H9 (cell line): ENCODE data around the gene CDH23. TPM values are rescaled to one million over a fixed set of nuclear protein-coding genes. Genes with fewer than 3 reads are reported as not detected.

Experiments
- DNase-seq: peaks from one replicate; pipeline ENCODE4 v3.0.0-alpha.2; 2017
- H2AFZ ChIP-seq: one replicate; pipeline ENCODE4 v1.6.1; 2013; ENCODE audit warnings: mild to moderate bottlenecking, low read length, control low read depth, moderate library complexity
- H2AK5ac ChIP-seq: 2 replicates; pipeline ENCODE4 v1.6.1; 2013; ENCODE audit warnings: low read length, control low read depth, mixed read lengths; ENCODE audit not compliant: insufficient read length
- H2BK120ac ChIP-seq: one replicate; pipeline ENCODE4 v1.6.1; 2013; ENCODE audit warnings: low read depth, mild to moderate bottlenecking, low read length, control low read depth, inconsistent platforms; ENCODE audit not compliant: poor library complexity, severe bottlenecking
- H2BK12ac ChIP-seq: 2 replicates; pipeline ENCODE4 v1.6.1; 2013; ENCODE audit warnings: low read length, control low read depth, mixed read lengths, low read depth; ENCODE audit not compliant: insufficient read length
- H2BK15ac ChIP-seq: 2 replicates; pipeline ENCODE4 v1.6.1; 2013; ENCODE audit warnings: low read depth, low read length, control low read depth
- H2BK20ac ChIP-seq: one replicate; pipeline ENCODE4 v1.6.1; 2013; ENCODE audit warnings: low read depth, mild to moderate bottlenecking, low read length, control low read depth, inconsistent platforms; ENCODE audit not compliant: poor library complexity, severe bottlenecking
- H2BK5ac ChIP-seq: 2 replicates; pipeline ENCODE4 v1.6.1; 2013; ENCODE audit warnings: low read length, control low read depth, mixed read lengths; ENCODE audit not compliant: insufficient read length
- H3K14ac ChIP-seq: 2 replicates; pipeline ENCODE4 v1.6.1; 2013; ENCODE audit warnings: low read length, control low read depth; ENCODE audit not compliant: insufficient read depth
- H3K18ac ChIP-seq: 2 replicates; pipeline ENCODE4 v1.6.1; 2013; ENCODE audit warnings: low read depth, mild to moderate bottlenecking, mixed read lengths, low read length, control low read depth; ENCODE audit not compliant: insufficient read length
- H3K23ac ChIP-seq: 2 replicates; pipeline ENCODE4 v1.6.1; 2013; ENCODE audit warnings: low read length, control low read depth, mixed read lengths, low read depth; ENCODE audit not compliant: insufficient read length
- H3K23me2 ChIP-seq: 2 replicates; pipeline ENCODE4 v1.6.1; 2013; ENCODE audit warnings: low read depth, mild to moderate bottlenecking, mixed read lengths, low read length, control low read depth; ENCODE audit not compliant: insufficient read length, poor library complexity, severe bottlenecking
- H3K27ac ChIP-seq: 2 replicates; pipeline ENCODE4 v1.5.1; 2013; ENCODE audit warnings: low read length, control low read depth, mixed read lengths, low read depth; ENCODE audit not compliant: insufficient read length
- H3K27me3 ChIP-seq: 2 replicates; pipeline ENCODE4 v1.6.1; 2013; ENCODE audit warnings: low read length, control low read depth, inconsistent platforms; ENCODE audit not compliant: insufficient read depth
- H3K4ac ChIP-seq: 2 replicates; pipeline ENCODE4 v1.6.1; 2013; ENCODE audit warnings: low read depth, mild to moderate bottlenecking, control low read depth, inconsistent platforms, low read length, moderate library complexity
- H3K4me1 ChIP-seq: 2 replicates; pipeline ENCODE4 v1.6.1; 2013; ENCODE audit warnings: low read length, control low read depth, inconsistent platforms; ENCODE audit not compliant: insufficient read depth
- H3K4me2 ChIP-seq: 2 replicates; pipeline ENCODE4 v1.6.1; 2013; ENCODE audit warnings: low read length, control low read depth, mixed read lengths; ENCODE audit not compliant: insufficient read length, insufficient read depth
- H3K56ac ChIP-seq: 2 replicates; pipeline ENCODE4 v1.6.1; 2013; ENCODE audit warnings: low read depth, mild to moderate bottlenecking, mixed read lengths, low read length, control low read depth; ENCODE audit not compliant: insufficient read length
- H3K79me1 ChIP-seq: 2 replicates; pipeline ENCODE4 v1.6.1; 2013; ENCODE audit warnings: low read depth, mild to moderate bottlenecking, moderate library complexity, low read length, control low read depth, inconsistent platforms; ENCODE audit not compliant: insufficient read depth, poor library complexity, severe bottlenecking
- H3K79me2 ChIP-seq: 2 replicates; pipeline ENCODE4 v1.6.1; 2013; ENCODE audit warnings: low read length, control low read depth, inconsistent platforms; ENCODE audit not compliant: insufficient read depth
- H3K9ac ChIP-seq: 2 replicates; pipeline ENCODE4 v1.6.1; 2013; ENCODE audit warnings: low read length, control low read depth, mixed read lengths; ENCODE audit not compliant: insufficient read length; ENCODE audit errors: extremely low read depth
- H3K9me3 ChIP-seq: one replicate; pipeline ENCODE4 v1.6.1; 2013; ENCODE audit warnings: low read depth, low read length, inconsistent platforms; ENCODE audit not compliant: control insufficient read depth
- H3T11ph ChIP-seq: one replicate; pipeline ENCODE4 v1.6.1; 2013; ENCODE audit warnings: mild to moderate bottlenecking, low read length, control low read depth, inconsistent platforms
- H4K20me1 ChIP-seq: one replicate; pipeline ENCODE4 v1.6.1; 2013; ENCODE audit not compliant: control insufficient read depth, insufficient read length, insufficient read depth
- H4K5ac ChIP-seq: 2 replicates; pipeline ENCODE4 v1.6.1; 2013; ENCODE audit warnings: low read depth, mild to moderate bottlenecking, mixed read lengths, low read length, control low read depth; ENCODE audit not compliant: insufficient read length
- H4K8ac ChIP-seq: replicated peaks from 2 replicates; pipeline ENCODE4 v1.6.1; 2013; ENCODE audit warnings: low read length, control low read depth, mixed read lengths, low read depth; ENCODE audit not compliant: insufficient read length
- H4K91ac ChIP-seq: 2 replicates; pipeline ENCODE4 v1.6.1; 2013; ENCODE audit warnings: low read depth, mild to moderate bottlenecking, moderate library complexity, mixed read lengths, low read length, control low read depth; ENCODE audit not compliant: insufficient read length
- H3K27ac Mint-ChIP-seq, 3 experiments: 2 replicates in 2 of 3; 3 replicates in 1 of 3; pipeline ENCODE4 v1.8.0; 2020 to 2021; ENCODE audit warnings: mixed read lengths in 3 of 3, mild to moderate bottlenecking in 1 of 3, moderate library complexity in 1 of 3
- H3K27me3 Mint-ChIP-seq: 2 replicates; pipeline ENCODE4 v1.8.0; 2021; ENCODE audit warnings: low read depth, mild to moderate bottlenecking, moderate library complexity, mixed read lengths
- H3K36me3 Mint-ChIP-seq, 3 experiments: 2 replicates in 2 of 3; 3 replicates in 1 of 3; pipeline ENCODE4 v1.8.0; 2020 to 2021; ENCODE audit warnings: low read depth in 3 of 3, mixed read lengths in 3 of 3; ENCODE audit not compliant: insufficient read depth in 1 of 3
- H3K4me1 Mint-ChIP-seq, 2 experiments: 2 replicates each; pipeline ENCODE4 v1.8.0; 2020; ENCODE audit warnings: mixed read lengths in 2 of 2
- H3K4me3 Mint-ChIP-seq, 2 experiments: 2 replicates in 1 of 2; 3 replicates in 1 of 2; pipeline ENCODE4 v1.8.0; 2020 to 2021; ENCODE audit warnings: mild to moderate bottlenecking in 2 of 2, mixed read lengths in 2 of 2, moderate library complexity in 1 of 2
- H3K9me3 Mint-ChIP-seq, 2 experiments: 2 replicates in 1 of 2; 3 replicates in 1 of 2; pipeline ENCODE4 v1.8.0; 2020; ENCODE audit warnings: mild to moderate bottlenecking in 2 of 2, mixed read lengths in 2 of 2, moderate library complexity in 1 of 2
- WGBS: extraction: QIAGEN DNeasy Blood & Tissue Kit; methylation state at CpG from one replicate; pipeline ENCODE4 v1.1.7; 2013; ENCODE audit warnings: missing lambda C conversion rate, low lambda C conversion rate, mixed read lengths; ENCODE audit not compliant: insufficient read length; ENCODE audit errors: extremely low coverage; 5-methylcytosine and 5-hydroxymethylcytosine counted together
- total RNA-seq: library from RNA; stranded (reverse); gene quantifications from 2 replicates; pipeline ENCODE4 v1.2.1, GENCODE V29; 2021
- TF ChIP-seq, protein P1 (sequence below): fragments of 200-600 bp; sonication (generic); conservative IDR thresholded peaks from 3 replicates; pipeline ENCODE4 v1.8.0; 2021; ENCODE audit warnings: antibody characterized with exemption, mild to moderate bottlenecking

CDH23 gene
- total RNA-seq, 1 experiment from 2014 or later, result 2.1 TPM

DNA sequence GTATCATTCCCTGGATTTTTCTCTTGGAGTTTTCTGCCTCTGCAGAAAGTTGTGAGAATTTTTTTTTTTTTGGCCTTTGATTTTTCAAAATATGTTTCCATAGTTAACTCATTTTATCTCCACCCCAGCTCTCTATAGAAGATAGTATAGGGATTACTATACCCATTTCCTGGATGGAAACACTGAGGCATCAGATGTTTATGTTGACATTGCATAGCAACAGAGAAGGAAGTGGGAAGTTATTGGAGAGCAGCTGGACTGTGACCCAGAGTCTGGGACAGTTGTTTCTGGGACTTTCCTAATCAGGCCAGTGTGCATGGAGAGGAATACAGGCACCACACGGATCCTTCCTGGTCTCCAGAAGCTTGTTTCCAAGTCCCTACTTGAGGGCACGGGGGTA, 158.0 kb downstream of the CDH23 start:
- Histone ChIP-seq H3K18ac (no peak overlapping the region), H4K5ac (no peak overlapping the region), H3K23me2 (no peaks in the 10 kb centered on the region), H3K23ac (no peak overlapping the region), H2AFZ (no peak overlapping the region), H3K4ac (no peak overlapping the region), H3K9ac (no peak overlapping the region), H3K79me2 (no peaks in the 10 kb centered on the region), H2BK120ac (no peak overlapping the region), H4K8ac (no peak overlapping the region), H3K27me3 (no peaks in the 10 kb centered on the region), H3T11ph (no peak overlapping the region), H3K27ac (no peak overlapping the region), H4K91ac (no peak overlapping the region), H3K9me3 (no peaks in the 10 kb centered on the region), H2BK5ac (no peak overlapping the region), H3K14ac (no peak overlapping the region), H2BK15ac (no peak overlapping the region), H3K4me1 (peaks cover 9% of the 10 kb centered on the region; the same call in 1 of the 2 replicates), H4K20me1 (no peaks in the 10 kb centered on the region), H2BK20ac (no peak overlapping the region), H3K79me1 (no peaks in the 10 kb centered on the region), H2AK5ac (no peak overlapping the region), H3K4me2 (no peak overlapping the region), H2BK12ac (no peak overlapping the region), H3K56ac (no peak overlapping the region)
- DNase-seq, result no peak
- WGBS, result no CpG with 5 or more reads among the region's 2 CpGs
- TF ChIP-seq, protein P1, sequence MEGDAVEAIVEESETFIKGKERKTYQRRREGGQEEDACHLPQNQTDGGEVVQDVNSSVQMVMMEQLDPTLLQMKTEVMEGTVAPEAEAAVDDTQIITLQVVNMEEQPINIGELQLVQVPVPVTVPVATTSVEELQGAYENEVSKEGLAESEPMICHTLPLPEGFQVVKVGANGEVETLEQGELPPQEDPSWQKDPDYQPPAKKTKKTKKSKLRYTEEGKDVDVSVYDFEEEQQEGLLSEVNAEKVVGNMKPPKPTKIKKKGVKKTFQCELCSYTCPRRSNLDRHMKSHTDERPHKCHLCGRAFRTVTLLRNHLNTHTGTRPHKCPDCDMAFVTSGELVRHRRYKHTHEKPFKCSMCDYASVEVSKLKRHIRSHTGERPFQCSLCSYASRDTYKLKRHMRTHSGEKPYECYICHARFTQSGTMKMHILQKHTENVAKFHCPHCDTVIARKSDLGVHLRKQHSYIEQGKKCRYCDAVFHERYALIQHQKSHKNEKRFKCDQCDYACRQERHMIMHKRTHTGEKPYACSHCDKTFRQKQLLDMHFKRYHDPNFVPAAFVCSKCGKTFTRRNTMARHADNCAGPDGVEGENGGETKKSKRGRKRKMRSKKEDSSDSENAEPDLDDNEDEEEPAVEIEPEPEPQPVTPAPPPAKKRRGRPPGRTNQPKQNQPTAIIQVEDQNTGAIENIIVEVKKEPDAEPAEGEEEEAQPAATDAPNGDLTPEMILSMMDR, result no peak
- Mint-ChIP-seq H3K9me3 (no peaks in the 10 kb centered on the region), H3K4me3 (no peak overlapping the region), H3K27ac (no peak overlapping the region), H3K27me3 (peaks cover 11% of the 10 kb centered on the region), H3K4me1 (peaks cover 32 to 45% of the 10 kb centered on the region in 2 experiments), H3K36me3 (no peaks in the 10 kb centered on the region)
